KMS-11 (cell line): Measurements from ENCODE around the gene ABCA8.

Experiments
- H2AFZ ChIP-seq: fragments of 200-600 bp; sonication (generic); 2 replicates; pipeline ENCODE4 v1.6.1; 2016; ENCODE audit warnings: antibody characterized with exemption, mixed run types, low read depth
- H3K27ac ChIP-seq: fragments of 200-600 bp; sonication (generic); 2 replicates; pipeline ENCODE4 v1.6.1; 2016; ENCODE audit warnings: mild to moderate bottlenecking, mixed run types
- H3K27me3 ChIP-seq: fragments of 200-600 bp; sonication (generic); 2 replicates; pipeline ENCODE4 v1.6.1; 2017; ENCODE audit warnings: mild to moderate bottlenecking, low read depth, mixed run types, moderate library complexity; ENCODE audit not compliant: insufficient read depth
- H3K36me3 ChIP-seq: fragments of 200-600 bp; sonication (generic); 2 replicates; pipeline ENCODE4 v1.6.1; 2017; ENCODE audit warnings: mild to moderate bottlenecking, mixed run types; ENCODE audit not compliant: insufficient read depth
- H3K4me1 ChIP-seq: fragments of 200-600 bp; sonication (generic); 2 replicates; pipeline ENCODE4 v1.6.1; 2016; ENCODE audit warnings: mild to moderate bottlenecking, low read depth, mixed run types; ENCODE audit not compliant: poor library complexity, severe bottlenecking
- H3K4me2 ChIP-seq: fragments of 200-600 bp; sonication (generic); 2 replicates; pipeline ENCODE4 v1.7.0; 2016; ENCODE audit warnings: mild to moderate bottlenecking, mixed run types
- H3K4me3 ChIP-seq: fragments of 200-600 bp; sonication (generic); IDR thresholded peaks from 2 replicates; pipeline ENCODE4 v1.6.1; 2017; ENCODE audit warnings: low read depth, low read length, mixed read lengths; ENCODE audit not compliant: insufficient read depth
- H3K79me2 ChIP-seq: fragments of 200-600 bp; sonication (generic); 2 replicates; pipeline ENCODE4 v1.6.1; 2016; ENCODE audit warnings: low read depth, mixed run types; ENCODE audit not compliant: insufficient read depth
- H3K9ac ChIP-seq: fragments of 200-600 bp; sonication (generic); 2 replicates; pipeline ENCODE4 v1.6.1; 2016; ENCODE audit warnings: mild to moderate bottlenecking, mixed run types
- H4K20me1 ChIP-seq: fragments of 200-600 bp; sonication (generic); 2 replicates; pipeline ENCODE4 v1.6.1; 2016; ENCODE audit warnings: mild to moderate bottlenecking, mixed run types; ENCODE audit not compliant: insufficient read depth
- CTCF ChIP-seq: fragments of 200-600 bp; sonication (generic); conservative IDR thresholded peaks from 2 replicates; pipeline ENCODE4 v1.6.1; 2017; ENCODE audit warnings: low read depth, mild to moderate bottlenecking, antibody characterized with exemption, low read length, moderate library complexity, mixed read lengths

ABCA8 gene

GRCh38 chr17:68903286-68903685 lies 51.9 kb downstream of the ABCA8 start:
- Histone ChIP-seq H3K4me2 (no peak overlapping the region), H3K4me1 (no peaks in the 10 kb centered on the region), H2AFZ (no peak overlapping the region), H3K9ac (no peak overlapping the region), H3K79me2 (no peaks in the 10 kb centered on the region), H3K36me3 (no peaks in the 10 kb centered on the region), H4K20me1 (no peaks in the 10 kb centered on the region), H3K27me3 (no peaks in the 10 kb centered on the region), H3K27ac (no peak overlapping the region), H3K4me3 (no peak overlapping the region)
- no peak for TF ChIP-seq CTCF

GRCh38 chr17:68897557-68897956 lies 57.6 kb downstream of the ABCA8 start:
- no peak overlapping the region for H3K4me3 ChIP-seq
- H3K9ac ChIP-seq: no peak overlapping the region
- no peaks in the 10 kb centered on the region for H3K27me3 ChIP-seq
- no peaks in the 10 kb centered on the region for H3K36me3 ChIP-seq
- no peak overlapping the region for H2AFZ ChIP-seq
- no peaks in the 10 kb centered on the region for H4K20me1 ChIP-seq
- TF ChIP-seq CTCF: no peak
- no peak overlapping the region for H3K4me2 ChIP-seq
- no peak overlapping the region for H3K27ac ChIP-seq
- no peaks in the 10 kb centered on the region for H3K4me1 ChIP-seq
- no peaks in the 10 kb centered on the region for H3K79me2 ChIP-seq

- Histone ChIP-seq H4K20me1 (no peaks in the 10 kb centered on the region), H3K27ac (no peak overlapping the region), H3K4me1 (no peaks in the 10 kb centered on the region), H3K36me3 (no peaks in the 10 kb centered on the region), H3K9ac (no peak overlapping the region), H3K27me3 (no peaks in the 10 kb centered on the region), H3K4me2 (no peak overlapping the region), H3K4me3 (no peak overlapping the region), H3K79me2 (no peaks in the 10 kb centered on the region), H2AFZ (no peak overlapping the region)
- no peak for TF ChIP-seq CTCF
Measured at GRCh38 chr17:68892658-68893057, 62.5 kb downstream of the ABCA8 start.

- no peaks in the 10 kb centered on the region for H3K27me3 ChIP-seq
- no peak overlapping the region for H3K4me3 ChIP-seq
- no peak overlapping the region for H2AFZ ChIP-seq
- no peak overlapping the region for H3K27ac ChIP-seq
- no peak for TF ChIP-seq CTCF
- H3K36me3 ChIP-seq: no peaks in the 10 kb centered on the region
- no peaks in the 10 kb centered on the region for H3K79me2 ChIP-seq
- H4K20me1 ChIP-seq: no peaks in the 10 kb centered on the region
- no peaks in the 10 kb centered on the region for H3K4me1 ChIP-seq
- H3K9ac ChIP-seq: no peak overlapping the region
- H3K4me2 ChIP-seq: no peak overlapping the region
Measured at GRCh38 chr17:68892193-68892592, 63.0 kb downstream of the ABCA8 start.

GRCh38 chr17:68886401-68886800 lies 68.8 kb downstream of the ABCA8 start:
- Histone ChIP-seq H3K9ac (no peak overlapping the region), H3K4me1 (no peaks in the 10 kb centered on the region), H3K27ac (no peak overlapping the region), H3K4me2 (no peak overlapping the region), H2AFZ (no peak overlapping the region), H3K4me3 (no peak overlapping the region), H3K27me3 (no peaks in the 10 kb centered on the region), H4K20me1 (no peaks in the 10 kb centered on the region), H3K79me2 (no peaks in the 10 kb centered on the region), H3K36me3 (no peaks in the 10 kb centered on the region)
- no peak for TF ChIP-seq CTCF
